CD14-positive monocyte (primary cell): ENCODE measurements around the gene PFN1. TPM values are rescaled to one million over a fixed set of nuclear protein-coding genes. Genes with fewer than 3 reads are reported as not detected.

ENCODE experiments used
- DNase-seq, 3 donors: peaks; one replicate each; pipeline ENCODE4 v3.0.0-alpha.2; 2011 to 2022
- H2AFZ ChIP-seq: 2 replicates; pipeline ENCODE4 v1.6.0; 2012; ENCODE audit warnings: mild to moderate bottlenecking, low read depth, low read length, inconsistent platforms; ENCODE audit not compliant: insufficient read depth, poor library complexity, severe bottlenecking
- H3K27ac ChIP-seq, 2 donors: 1 replicate in 1 of 2; 2 replicates in 1 of 2; pipeline ENCODE4 v1.5.1; 2012 to 2013; ENCODE audit warnings: low read length in 2 of 2, control low read depth in 1 of 2, inconsistent platforms in 1 of 2, low read depth in 1 of 2, mild to moderate bottlenecking in 1 of 2
- H3K27me3 ChIP-seq, 2 donors: one replicate each; pipeline versions ENCODE4 v1.6.0 to v1.6.1; 2011 to 2013; ENCODE audit warnings: low read length in 2 of 2; ENCODE audit not compliant: control insufficient read depth in 2 of 2, insufficient read depth in 2 of 2
- H3K36me3 ChIP-seq, 2 donors: replicated peaks in 1 of 2; 1 replicate in 1 of 2; 2 replicates in 1 of 2; pipeline versions ENCODE4 v1.5.1 to v1.6.1; 2012 to 2013; ENCODE audit warnings: low read length in 2 of 2, control low read depth in 1 of 2, inconsistent platforms in 1 of 2, mild to moderate bottlenecking in 1 of 2; ENCODE audit not compliant: insufficient read depth in 2 of 2, control insufficient read depth in 1 of 2
- H3K4me1 ChIP-seq, 2 donors: 1 replicate in 1 of 2; 2 replicates in 1 of 2; pipeline versions ENCODE4 v1.5.1 to v1.6.1; 2012 to 2013; ENCODE audit warnings: low read length in 2 of 2, control low read depth in 1 of 2, inconsistent platforms in 1 of 2, mild to moderate bottlenecking in 1 of 2, moderate library complexity in 1 of 2; ENCODE audit not compliant: insufficient read depth in 2 of 2, control insufficient read depth in 1 of 2
- H3K4me2 ChIP-seq: replicated peaks from 2 replicates; pipeline ENCODE3; 2012; ENCODE audit warnings: low read length, moderate library complexity, mild to moderate bottlenecking; ENCODE audit not compliant: poor library complexity, severe bottlenecking; ENCODE audit errors: extremely low read depth
- H3K4me3 ChIP-seq, 3 experiments: fragments of 200-600 bp in 1 of 3; sonication (generic) in 1 of 3; replicated peaks in 1 of 3; 1 replicate in 2 of 3; 2 replicates in 1 of 3; pipeline ENCODE4 v1.5.1; 2011 to 2013; ENCODE audit warnings: low read length in 3 of 3, mild to moderate bottlenecking in 3 of 3, control low read depth in 2 of 3, low read depth in 2 of 3, inconsistent platforms in 1 of 3, moderate library complexity in 1 of 3
- H3K79me2 ChIP-seq: 2 replicates; pipeline ENCODE4 v1.6.0; 2012; ENCODE audit warnings: mild to moderate bottlenecking, control low read depth, inconsistent platforms, low read length, moderate library complexity; ENCODE audit not compliant: insufficient read depth
- H3K9ac ChIP-seq: 2 replicates; pipeline ENCODE4 v1.6.0; 2017; ENCODE audit warnings: low read length, mild to moderate bottlenecking; ENCODE audit not compliant: insufficient read depth, poor library complexity, severe bottlenecking
- H3K9me3 ChIP-seq, 2 donors: replicated peaks in 1 of 2; 1 replicate in 1 of 2; 2 replicates in 1 of 2; pipeline versions ENCODE4 v1.5.1 to v1.6.1; 2012 to 2013; ENCODE audit warnings: low read length in 2 of 2, control low read depth in 1 of 2; ENCODE audit not compliant: control insufficient read depth in 1 of 2, insufficient read depth in 1 of 2
- H4K20me1 ChIP-seq: 2 replicates; pipeline ENCODE4 v1.6.0; 2012; ENCODE audit warnings: mild to moderate bottlenecking, low read length, control low read depth, moderate library complexity; ENCODE audit not compliant: insufficient read depth
- H3K27ac Mint-ChIP-seq, 7 donors: one replicate each; pipeline ENCODE4 v1.8.0; 2020; ENCODE audit warnings: mild to moderate bottlenecking in 7 of 7, mixed read lengths in 7 of 7, moderate library complexity in 6 of 7, inconsistent platforms in 2 of 7
- H3K27me3 Mint-ChIP-seq, 3 donors: one replicate each; pipeline ENCODE4 v1.8.0; 2021 to 2022; ENCODE audit warnings: low read depth in 3 of 3, mild to moderate bottlenecking in 3 of 3, mixed read lengths in 3 of 3, moderate library complexity in 3 of 3, inconsistent platforms in 1 of 3
- H3K36me3 Mint-ChIP-seq, 2 donors: one replicate each; pipeline ENCODE4 v1.8.0; 2020; ENCODE audit warnings: mixed read lengths in 2 of 2, inconsistent platforms in 1 of 2, mild to moderate bottlenecking in 1 of 2
- H3K4me1 Mint-ChIP-seq: one replicate; pipeline ENCODE4 v1.8.0; 2020; ENCODE audit warnings: mild to moderate bottlenecking, mixed read lengths
- H3K4me3 Mint-ChIP-seq, 2 donors: one replicate each; pipeline ENCODE4 v1.8.0; 2020; ENCODE audit warnings: mild to moderate bottlenecking in 2 of 2, mixed read lengths in 2 of 2, moderate library complexity in 1 of 2
- H3K9me3 Mint-ChIP-seq, 7 donors: one replicate each; pipeline ENCODE4 v1.8.0; 2020 to 2022; ENCODE audit warnings: mixed read lengths in 7 of 7, mild to moderate bottlenecking in 6 of 7, moderate library complexity in 6 of 7, inconsistent platforms in 2 of 7
- WGBS: methylation state at CpG from one replicate; pipeline ENCODE4 v1.1.5; 2013; ENCODE audit warnings: missing lambda C conversion rate; ENCODE audit not compliant: insufficient coverage; 5-methylcytosine and 5-hydroxymethylcytosine counted together
- intact Hi-C, 2 donors: fragments of 100-400 bp; cut with micrococcal nuclease; formaldehyde crosslinking; loops; one replicate each; pipeline versions ENCODE4 v1.15.0 to v1.15.1; 2023
- polyA plus RNA-seq, 3 donors: library from polyadenylated mRNA; depleted of rRNA in 1 of 3; unstranded in 2 of 3; stranded (reverse) in 1 of 3; fragments of 300-500 nt in 2 of 3; fragments of >200 nt in 1 of 3; fragmentation: Illumina TruSeq in 2 of 3; gene quantifications; 1 replicate in 2 of 3; 2 replicates in 1 of 3; pipeline ENCODE4 v1.2.3, GENCODE V29; 2012 to 2021
- TF ChIP-seq, protein P1 (sequence below): fragments of 200-600 bp; IDR thresholded peaks from one replicate; pipeline ENCODE4 v1.8.0; 2022; ENCODE audit warnings: antibody characterized with exemption, mild to moderate bottlenecking

Gene PFN1
- polyA plus RNA-seq, 3 donors, result 842 to 1,613 (median 1,582) TPM

DNA sequence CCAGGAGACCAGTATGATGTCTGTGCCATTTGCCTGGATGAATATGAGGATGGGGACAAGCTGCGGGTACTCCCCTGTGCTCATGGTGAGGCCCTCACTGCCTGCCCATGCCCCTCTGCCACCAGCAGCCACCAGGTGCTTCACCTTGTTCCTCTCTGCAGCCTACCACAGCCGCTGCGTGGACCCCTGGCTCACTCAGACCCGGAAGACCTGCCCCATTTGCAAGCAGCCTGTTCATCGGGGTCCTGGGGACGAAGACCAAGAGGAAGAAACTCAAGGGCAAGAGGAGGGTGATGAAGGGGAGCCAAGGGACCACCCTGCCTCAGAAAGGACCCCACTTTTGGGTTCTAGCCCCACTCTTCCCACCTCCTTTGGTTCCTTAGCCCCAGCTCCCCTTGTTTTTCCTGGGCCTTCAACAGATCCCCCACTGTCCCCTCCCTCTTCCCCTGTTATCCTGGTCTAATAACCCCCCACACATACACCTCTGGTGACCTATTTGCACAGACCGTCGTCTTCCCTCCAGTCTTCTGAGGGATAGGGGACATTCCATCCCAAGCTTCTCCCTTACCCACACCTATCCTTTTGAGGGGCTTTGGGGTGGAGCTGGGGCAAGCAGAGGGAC, 3.7 kb downstream of the PFN1 start:
- H3K27me3 Mint-ChIP-seq, result peaks cover 0 to 5% (median 0%) of the 10 kb centered on the region in 3 donors
- peaks cover 44 to 51% of the 10 kb centered on the region in 2 donors for H3K36me3 Mint-ChIP-seq
- H3K9ac ChIP-seq, result peak overlapping the region; percentile 61
- no peak overlapping the region for H2AFZ ChIP-seq
- H3K9me3 Mint-ChIP-seq, result no peaks in the 10 kb centered on the region
- H3K36me3 ChIP-seq, result peaks cover 32 to 43% of the 10 kb centered on the region in 2 donors
- no peaks in the 10 kb centered on the region for H3K9me3 ChIP-seq
- peaks cover 71% of the 10 kb centered on the region for H4K20me1 ChIP-seq
- intact Hi-C loops, result loop anchor here in 1 of 2 donors (5.0 kb wide), 2 partner anchors 42 to 177 kb away; partner anchors contain the start of gene CHRNE
- DNase-seq, result no peak
- peaks cover 81% of the 10 kb centered on the region for H3K79me2 ChIP-seq
- TF ChIP-seq, protein P1, sequence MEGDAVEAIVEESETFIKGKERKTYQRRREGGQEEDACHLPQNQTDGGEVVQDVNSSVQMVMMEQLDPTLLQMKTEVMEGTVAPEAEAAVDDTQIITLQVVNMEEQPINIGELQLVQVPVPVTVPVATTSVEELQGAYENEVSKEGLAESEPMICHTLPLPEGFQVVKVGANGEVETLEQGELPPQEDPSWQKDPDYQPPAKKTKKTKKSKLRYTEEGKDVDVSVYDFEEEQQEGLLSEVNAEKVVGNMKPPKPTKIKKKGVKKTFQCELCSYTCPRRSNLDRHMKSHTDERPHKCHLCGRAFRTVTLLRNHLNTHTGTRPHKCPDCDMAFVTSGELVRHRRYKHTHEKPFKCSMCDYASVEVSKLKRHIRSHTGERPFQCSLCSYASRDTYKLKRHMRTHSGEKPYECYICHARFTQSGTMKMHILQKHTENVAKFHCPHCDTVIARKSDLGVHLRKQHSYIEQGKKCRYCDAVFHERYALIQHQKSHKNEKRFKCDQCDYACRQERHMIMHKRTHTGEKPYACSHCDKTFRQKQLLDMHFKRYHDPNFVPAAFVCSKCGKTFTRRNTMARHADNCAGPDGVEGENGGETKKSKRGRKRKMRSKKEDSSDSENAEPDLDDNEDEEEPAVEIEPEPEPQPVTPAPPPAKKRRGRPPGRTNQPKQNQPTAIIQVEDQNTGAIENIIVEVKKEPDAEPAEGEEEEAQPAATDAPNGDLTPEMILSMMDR, result no peak
- peak overlapping the region; percentile 85 to 94 for H3K27ac ChIP-seq
- 28% methylated on average over 5 of the region's 8 CpGs for WGBS
- H3K4me3 Mint-ChIP-seq, result peak overlapping the region; percentile 68 to 86
- H3K4me1 Mint-ChIP-seq, result peaks cover 66% of the 10 kb centered on the region
- H3K4me2 ChIP-seq, result peak overlapping the region; percentile 98
- peak overlapping the region; percentile 2 to 94 (median 17) for H3K4me3 ChIP-seq
- H3K27me3 ChIP-seq, result no peaks in the 10 kb centered on the region
- H3K27ac Mint-ChIP-seq, result peak overlapping the region; percentile 95 to 99 (median 97)
- peaks cover 61 to 78% of the 10 kb centered on the region in 2 donors for H3K4me1 ChIP-seq

DNA sequence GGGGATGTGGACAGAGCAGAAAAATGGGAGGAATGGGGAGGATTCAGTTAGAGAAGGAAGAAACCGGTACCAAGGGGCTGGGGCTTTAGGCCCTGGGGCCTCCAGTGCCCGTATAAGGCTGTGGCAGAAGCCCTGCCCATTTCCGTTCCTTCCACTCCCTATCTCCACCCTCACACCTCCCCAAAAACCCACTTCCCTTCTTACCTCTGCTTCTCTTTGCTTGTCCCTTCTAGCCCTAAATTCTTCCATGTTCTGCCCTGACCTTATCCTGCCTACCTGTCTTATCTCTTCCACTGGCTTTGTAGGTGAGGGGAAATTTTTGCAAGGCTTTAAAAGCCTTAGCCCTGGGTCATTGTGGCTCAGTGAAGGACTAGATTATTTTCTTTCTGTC, 4.2 kb downstream of the PFN1 start:
- TF ChIP-seq, protein P1, result no peak
- H3K4me1 ChIP-seq, result peaks cover 65 to 77% of the 10 kb centered on the region in 2 donors
- intact Hi-C loops, result no loop called here
- Mint-ChIP-seq H3K4me1 (peaks cover 67% of the 10 kb centered on the region), H3K36me3 (peaks cover 44 to 51% of the 10 kb centered on the region in 2 donors), H3K27ac (peak overlapping the region; percentile 95 to 99 (median 97)), H3K27me3 (peaks cover 0 to 5% (median 0%) of the 10 kb centered on the region in 3 donors), H3K4me3 (peak overlapping the region; percentile 68 to 86), H3K9me3 (no peaks in the 10 kb centered on the region)
- H4K20me1 ChIP-seq, result peaks cover 72% of the 10 kb centered on the region
- peak overlapping the region; percentile 98 for H3K4me2 ChIP-seq
- peaks cover 32 to 43% of the 10 kb centered on the region in 2 donors for H3K36me3 ChIP-seq
- H3K4me3 ChIP-seq, result peak overlapping the region in 1 of 3 experiments; percentile 94
- no peak overlapping the region for H2AFZ ChIP-seq
- H3K9me3 ChIP-seq, result no peaks in the 10 kb centered on the region
- H3K79me2 ChIP-seq, result peaks cover 86% of the 10 kb centered on the region
- WGBS, result 0% methylated on average over 2 of the region's 3 CpGs
- peak overlapping the region; percentile 85 to 94 for H3K27ac ChIP-seq
- peak overlapping the region; percentile 61 for H3K9ac ChIP-seq
- no peaks in the 10 kb centered on the region for H3K27me3 ChIP-seq
- DNase-seq, result peak in 2 of 3 donors; percentile 56 to 65
